NCI-H345 treated with DMSO at 0.1 percent for 48 hours (cell line): ENCODE measurements around the gene CHRNA5.

Experiments used
- DNase-seq: peaks from one replicate; lab custom pipeline; 2025; ENCODE audit not compliant: unreplicated experiment; lab: John Stamatoyannopoulos, UW

CHRNA5 gene

DNA sequence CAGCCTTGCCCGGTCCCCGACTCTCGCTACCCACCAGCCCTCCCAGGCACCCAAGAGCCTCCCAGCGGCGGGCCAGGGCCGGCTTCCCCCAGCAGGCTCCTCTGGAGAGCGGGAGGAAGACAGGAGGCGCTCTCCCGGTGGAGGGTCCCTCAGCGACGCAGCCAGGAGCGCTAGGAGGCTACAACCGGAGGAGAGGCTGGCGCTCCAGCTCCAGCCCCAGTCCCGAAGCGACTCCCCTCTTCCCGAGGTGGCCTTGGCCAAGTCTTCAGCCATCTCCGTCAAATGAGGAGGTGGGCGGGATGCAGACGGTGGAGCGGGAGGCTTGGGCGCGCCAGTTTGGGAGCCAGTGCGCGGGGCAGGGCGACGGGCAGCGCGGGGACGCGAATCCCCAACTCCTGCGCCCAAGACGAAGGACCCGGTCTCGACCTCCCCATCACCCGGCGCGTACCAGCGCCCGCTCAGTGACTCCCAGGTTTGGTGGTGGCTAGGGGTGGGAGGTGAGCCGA lies 54.8 kb downstream of the CHRNA5 start:
- DNase-seq = no peak

DNA sequence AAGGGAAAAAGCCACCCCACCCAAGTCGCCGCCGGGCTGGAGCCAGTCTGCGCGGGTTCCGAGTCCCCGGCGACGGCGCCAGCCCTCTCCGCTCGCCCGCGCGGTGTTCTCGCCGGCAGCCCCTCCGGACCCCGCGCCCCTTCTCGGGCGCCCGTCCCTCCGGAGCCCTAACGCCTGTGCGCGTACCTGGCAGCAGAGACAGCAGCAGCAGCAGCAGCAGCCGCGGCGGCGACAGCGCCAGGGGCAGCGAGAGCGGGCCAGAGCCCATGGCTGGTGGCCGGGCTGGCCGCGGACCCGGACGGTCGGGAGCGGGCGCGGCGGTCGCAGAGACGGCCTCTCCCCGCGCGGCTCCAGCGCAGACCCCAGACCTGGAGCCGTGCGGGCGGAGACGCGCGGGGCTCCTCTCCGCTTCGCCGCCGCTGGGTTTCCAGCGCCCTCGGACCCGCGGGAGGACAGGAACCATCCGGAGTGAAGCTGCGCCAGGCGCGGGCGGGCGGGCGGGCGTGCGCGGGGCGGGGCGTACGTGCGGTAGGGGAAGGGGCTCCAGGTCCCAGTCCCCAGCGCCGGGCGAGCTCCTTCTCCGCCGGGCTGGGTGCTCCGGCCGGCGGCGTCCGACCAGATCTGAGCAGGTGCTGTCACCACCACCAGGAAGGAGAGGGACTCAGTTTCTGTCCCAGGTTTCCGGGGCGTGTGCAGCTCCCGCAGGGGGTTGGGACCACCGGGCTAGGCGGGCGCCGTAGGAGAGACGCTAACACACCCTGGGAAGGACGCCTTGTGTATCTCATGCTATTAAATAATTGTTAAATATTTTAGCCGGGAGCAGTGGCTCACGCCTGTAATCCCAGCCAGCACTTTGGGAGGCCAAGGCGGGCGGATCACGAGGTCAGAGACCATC lies 55.5 kb downstream of the CHRNA5 start, which contains the start of gene CHRNA3:
TSS of gene CHRNA3 (minus strand) at position 470 of the 895 bp plus-strand sequence. CDS start at position 268, 202 bp downstream.
- no peak for DNase-seq

DNA sequence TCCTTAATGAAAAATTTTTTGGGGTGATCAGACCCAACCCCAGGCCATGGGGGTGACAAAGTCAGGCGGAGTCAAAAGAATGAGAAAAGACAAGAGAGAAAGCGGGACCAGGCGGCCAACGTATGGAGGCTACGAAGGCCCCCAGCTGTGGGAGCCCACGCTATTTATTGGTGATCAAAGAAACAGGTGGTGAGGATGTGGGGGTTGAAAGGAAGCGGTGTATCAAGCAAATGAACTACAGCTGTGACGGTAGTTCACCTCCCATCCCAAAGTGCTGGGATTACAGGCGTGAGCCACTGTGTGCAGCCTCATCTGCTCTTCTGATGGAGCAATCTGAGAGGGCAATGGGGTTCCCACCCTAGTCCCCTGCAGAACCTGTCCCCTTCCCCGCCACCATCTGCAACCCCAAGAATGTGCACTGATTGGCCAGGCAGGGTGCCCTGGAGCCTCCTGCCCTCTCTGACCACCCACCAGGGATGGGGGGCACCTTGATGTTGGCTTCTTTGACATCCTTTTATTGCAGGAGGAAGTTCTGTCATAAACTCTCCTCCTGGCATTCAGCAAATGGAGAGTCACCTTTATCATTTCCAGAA lies 56.6 kb downstream of the CHRNA5 start:
- DNase-seq = no peak

DNA sequence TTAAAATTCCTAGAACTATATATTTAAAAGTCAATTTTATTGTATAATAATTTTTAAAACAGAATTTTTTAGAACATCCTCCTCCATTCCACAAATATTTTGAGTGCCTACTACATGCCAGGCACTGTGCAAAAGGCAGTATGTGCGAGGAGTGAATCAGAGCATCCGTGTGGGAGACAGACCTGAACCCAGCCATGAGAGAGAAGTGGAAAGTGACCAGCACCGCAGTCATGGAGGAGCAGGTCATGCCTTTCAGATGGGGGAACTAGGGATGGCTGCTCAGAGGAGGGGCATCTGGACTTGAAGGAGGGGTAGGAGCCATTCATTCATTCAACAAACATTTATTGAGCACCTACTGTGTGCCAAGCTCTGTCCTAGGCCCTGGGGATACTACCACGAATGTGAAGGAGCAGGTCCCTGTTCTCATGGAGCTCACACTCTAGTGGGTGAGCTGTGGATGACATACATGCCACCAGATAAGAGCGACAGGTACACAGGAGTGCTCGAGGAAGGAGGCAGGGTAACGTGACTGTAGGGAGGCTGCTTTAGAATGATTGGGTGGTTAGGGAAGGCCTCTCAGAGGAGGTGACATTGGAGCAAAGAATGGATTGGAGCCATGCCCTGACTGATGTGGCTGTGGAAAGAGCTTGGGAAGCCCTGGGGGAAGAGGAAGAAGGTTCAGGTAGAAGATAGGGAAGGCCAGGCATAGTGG lies 58.6 kb downstream of the CHRNA5 start:
- no peak for DNase-seq

GRCh38 chr15:78624651-78625590 lies 59.6 kb downstream of the CHRNA5 start:
- no peak for DNase-seq

GRCh38 chr15:78625606-78626280 lies 60.4 kb downstream of the CHRNA5 start:
- DNase-seq = peak; percentile 42

GRCh38 chr15:78626381-78626995 lies 61.2 kb downstream of the CHRNA5 start:
- DNase-seq = no peak

DNA sequence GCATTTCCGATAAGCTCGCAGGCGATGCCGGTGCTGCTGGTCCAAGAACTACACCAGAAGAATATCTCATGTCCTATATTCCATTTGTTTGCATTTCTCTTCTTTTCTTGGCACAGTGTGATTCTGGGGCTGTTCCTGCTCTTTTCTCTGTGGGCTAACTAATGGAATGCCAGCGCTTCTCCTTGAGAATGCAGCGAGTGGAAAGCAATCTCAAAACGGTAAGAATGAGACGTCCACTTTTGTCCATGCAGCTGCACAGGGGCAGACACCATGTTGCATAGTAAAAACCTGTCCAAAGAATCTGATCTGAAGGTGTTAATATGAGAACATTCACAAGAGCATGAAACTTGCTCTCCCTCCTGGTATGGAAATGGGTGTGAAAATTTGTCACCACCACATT lies 62.0 kb downstream of the CHRNA5 start:
- DNase-seq = no peak

DNA sequence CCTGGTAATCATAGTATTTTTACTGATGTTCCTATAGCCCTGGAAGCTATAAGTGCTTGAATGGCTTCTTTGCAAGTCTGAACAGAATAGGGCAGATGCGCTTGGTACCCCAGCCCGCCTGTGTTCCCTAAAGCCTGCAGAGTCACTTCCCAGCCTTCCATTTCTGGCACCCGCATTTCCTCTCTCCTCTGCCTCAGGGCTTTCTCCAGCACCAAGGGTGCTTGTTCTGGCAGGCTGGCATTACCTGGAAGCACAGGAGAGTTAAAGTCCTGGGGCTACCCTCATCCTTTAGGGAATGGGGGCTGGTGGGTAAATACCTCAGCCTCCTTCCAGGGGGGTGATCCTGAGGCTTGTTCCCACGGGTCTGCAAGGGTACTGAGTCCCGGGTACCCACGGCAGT lies 62.9 kb downstream of the CHRNA5 start:
- DNase-seq = no peak

DNA sequence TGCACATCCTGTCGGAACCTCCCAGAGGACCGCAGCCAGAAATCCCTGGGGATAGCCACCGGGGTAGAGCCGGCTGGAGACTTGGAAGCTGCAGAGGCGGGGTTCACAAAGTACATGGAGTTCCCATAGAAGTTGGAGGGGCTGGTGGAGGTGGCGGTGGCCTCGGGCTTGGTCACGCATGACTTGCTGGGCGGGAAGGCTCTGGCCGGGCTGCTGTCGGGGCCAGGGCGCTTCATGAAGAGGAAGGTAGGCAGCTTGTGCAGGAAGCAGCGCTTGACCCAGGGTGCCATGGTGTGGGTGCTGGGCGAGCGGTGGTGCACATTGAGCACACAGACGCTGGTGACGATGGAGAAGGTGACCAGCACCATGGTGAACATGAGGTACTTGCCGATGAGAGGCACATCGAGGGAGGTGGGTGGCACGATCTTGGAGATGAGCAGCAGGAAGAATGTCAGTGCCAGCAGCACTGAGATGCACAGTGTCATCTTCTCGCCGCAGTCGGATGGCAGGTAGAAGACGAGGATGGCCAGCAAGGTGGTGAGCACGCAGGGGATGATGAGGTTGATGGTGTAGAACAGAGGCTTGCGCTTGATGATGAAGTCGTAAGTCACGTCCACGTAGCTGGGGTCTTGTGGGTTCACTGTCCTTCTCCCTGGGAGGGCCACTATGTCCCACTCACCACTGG lies 63.9 kb downstream of the CHRNA5 start:
- no peak for DNase-seq

DNA sequence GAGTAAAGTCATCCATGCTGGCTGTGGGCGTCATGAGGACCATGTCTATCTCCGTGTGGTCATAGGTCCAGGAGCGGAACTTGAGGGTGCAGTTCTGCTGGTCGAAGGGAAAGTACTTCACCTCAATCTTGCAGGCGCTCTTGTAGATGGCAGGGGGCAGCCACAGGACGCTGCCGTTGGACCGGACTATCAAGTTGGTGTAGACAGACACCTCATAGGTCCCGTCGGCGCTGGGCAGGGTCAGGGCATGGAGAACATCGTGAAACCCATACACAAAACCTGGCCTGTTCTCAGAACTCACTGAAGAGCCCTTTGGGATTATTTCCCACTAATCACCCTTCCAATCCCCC lies 64.4 kb downstream of the CHRNA5 start:
- no peak for DNase-seq

- no peak for DNase-seq
These were observed 65.7 kb downstream of the CHRNA5 start for GRCh38 chr15:78630886-78631633.

DNA sequence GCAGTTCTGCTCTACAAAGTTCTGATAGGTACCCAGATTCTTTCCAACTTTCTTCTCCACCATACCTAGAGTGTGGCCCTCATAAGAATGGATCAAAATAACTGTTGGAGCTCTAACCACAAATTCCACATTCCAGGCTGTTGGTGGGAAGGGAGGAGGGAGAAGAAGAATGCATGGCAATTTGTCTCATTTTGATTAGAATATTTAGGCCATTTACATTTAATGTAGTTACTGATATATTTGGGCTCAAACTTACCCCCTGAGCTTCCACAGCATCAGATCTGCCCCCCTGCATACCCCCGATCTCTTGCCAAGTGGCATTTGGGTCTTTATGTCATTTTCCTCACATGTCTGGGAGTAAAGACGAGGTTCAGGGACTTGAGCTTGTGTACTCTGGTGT lies 68.0 kb downstream of the CHRNA5 start:
- no peak for DNase-seq

- no peak for DNase-seq
These were observed 69.2 kb downstream of the CHRNA5 start for GRCh38 chr15:78634210-78635145.

- DNase-seq = no peak
These were observed 70.0 kb downstream of the CHRNA5 start for GRCh38 chr15:78635346-78635745.

- no peak for DNase-seq
These were observed 71.1 kb downstream of the CHRNA5 start for GRCh38 chr15:78636378-78636859.
